Esophagus mucosa (tissue), 1 donor: ENCODE data around the gene NPLOC4. TPM values are rescaled to one million over a fixed set of nuclear protein-coding genes. Genes with fewer than 3 reads are reported as not detected.
A peak's percentile ranks its signal among the peaks of the same experiment; 100 is the strongest.

Source experiments
- ATAC-seq: fragments of 200-7000 bp; cut with Tn5 transposase; one replicate; pipeline ENCODE4 v1.9.1; 2020
- total RNA-seq: library from RNA; stranded (reverse); gene quantifications from one replicate; pipeline ENCODE4 v1.2.4, GENCODE V29; 2023
- donor health status: DM: yes; HTN: yes; CAD: no.

NPLOC4 gene
- total RNA-seq, 1 donor from 2014 or later: 92.8 TPM

- ATAC-seq: no peak
These were observed 25.1 kb upstream of the NPLOC4 start for GRCh38 chr17:81662002-81662401.

DNA sequence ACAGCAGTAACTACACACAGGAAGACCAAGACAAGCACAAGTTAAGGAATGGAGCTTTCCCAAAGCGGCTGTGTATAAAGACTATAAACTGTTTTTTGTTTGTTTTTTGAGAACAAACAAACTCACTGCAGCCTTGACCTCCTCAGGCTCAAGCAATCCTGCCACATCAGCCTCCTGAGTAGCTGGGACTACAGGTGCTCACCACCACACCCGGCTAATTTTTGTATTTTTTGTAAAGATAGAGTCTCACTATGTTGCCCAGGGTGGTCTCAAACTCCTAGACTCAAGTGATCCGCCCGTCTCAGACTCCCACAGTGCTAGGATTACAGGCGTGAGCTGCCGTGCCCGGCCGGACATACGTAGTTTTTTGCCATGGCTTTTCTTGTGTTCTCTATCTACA lies 23.5 kb upstream of the NPLOC4 start:
- no peak for ATAC-seq

- no peak for ATAC-seq
These were observed 22.1 kb upstream of the NPLOC4 start for GRCh38 chr17:81659038-81659437.

DNA sequence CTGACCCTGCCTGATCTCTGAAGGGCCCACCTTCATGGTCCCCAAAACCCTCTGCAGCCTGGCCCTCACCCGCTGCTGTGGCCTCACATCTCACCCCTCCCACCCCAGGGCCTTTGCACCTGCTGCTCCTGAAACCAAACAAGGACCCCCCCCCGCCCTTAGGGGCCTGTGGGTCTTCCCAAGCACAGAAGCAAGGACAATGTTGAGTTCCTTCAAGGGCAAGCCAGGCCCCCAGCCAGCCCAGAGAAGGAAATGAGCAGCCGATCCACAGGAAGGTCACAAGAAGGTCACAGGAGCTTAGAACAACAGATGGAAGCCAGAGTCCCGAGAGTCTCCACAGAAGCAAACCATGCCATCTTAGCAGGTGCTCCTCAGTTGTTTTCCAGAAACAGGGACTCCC lies 19.9 kb upstream of the NPLOC4 start:
- no peak for ATAC-seq

- ATAC-seq: no peak
These were observed 19.3 kb upstream of the NPLOC4 start, which contains the start of gene PDE6G for GRCh38 chr17:81656118-81656743. PDE6G (minus strand) TSS chr17:81656542; CDS start chr17:81653305, 3,237 bp downstream.

DNA sequence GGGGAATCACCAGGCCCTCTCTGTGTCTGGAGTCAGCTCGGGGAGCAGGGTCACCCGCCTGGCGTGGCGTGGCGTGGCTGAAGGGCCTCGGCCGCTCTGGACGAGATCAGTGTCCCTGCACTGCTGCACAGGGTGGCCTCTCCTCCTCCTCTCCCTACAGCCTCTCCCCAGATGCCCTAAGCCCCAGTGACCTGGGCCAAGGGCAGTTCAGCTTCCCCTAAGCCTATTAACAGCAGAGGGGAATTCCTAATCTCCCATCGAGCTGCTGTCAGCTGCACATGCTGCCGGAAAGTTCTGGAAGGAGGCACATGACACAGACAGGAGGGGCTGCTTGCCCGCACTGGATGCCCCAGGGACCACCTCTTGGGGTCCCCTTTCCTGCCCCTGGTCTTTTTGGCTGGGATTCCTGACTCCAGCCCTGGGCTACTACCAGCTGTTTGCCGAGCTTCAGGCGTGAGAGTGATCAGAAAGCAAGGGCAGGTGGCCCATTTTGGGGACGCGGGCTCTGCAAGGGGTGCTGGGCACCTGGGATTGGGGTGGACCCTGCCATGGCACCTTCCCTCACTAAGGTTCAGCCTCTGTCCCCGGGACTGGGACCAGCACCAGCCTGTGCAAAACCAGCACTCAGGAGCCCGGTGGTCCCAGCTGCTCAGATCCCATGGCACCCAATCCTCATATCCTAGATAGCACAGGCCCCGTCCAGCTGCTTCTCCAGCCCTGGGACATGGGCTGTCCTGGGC lies 18.6 kb upstream of the NPLOC4 start:
- ATAC-seq: no peak

GRCh38 chr17:81652906-81653771 lies 16.2 kb upstream of the NPLOC4 start:
- ATAC-seq: no peak

DNA sequence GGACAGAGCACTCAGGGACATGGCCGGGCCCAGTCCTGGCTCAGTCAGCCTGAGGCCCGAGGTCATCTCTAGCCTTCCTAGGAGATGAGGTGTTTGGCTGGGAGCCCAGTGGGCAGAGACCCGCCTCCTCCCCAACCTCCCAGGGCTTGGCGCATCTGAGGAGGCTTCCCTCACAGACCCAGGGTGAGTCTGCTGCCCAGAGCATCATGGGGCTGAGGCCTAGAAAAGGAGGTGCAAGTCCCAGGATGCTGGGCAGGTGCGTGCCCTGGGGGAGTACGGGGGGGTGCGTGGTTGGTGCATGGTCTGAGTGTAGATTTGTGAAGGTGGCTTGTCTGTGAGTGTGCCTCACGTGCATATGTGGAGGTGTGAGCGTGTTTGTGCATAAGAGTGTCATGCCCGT lies 14.8 kb upstream of the NPLOC4 start:
- ATAC-seq: peak; percentile 24

DNA sequence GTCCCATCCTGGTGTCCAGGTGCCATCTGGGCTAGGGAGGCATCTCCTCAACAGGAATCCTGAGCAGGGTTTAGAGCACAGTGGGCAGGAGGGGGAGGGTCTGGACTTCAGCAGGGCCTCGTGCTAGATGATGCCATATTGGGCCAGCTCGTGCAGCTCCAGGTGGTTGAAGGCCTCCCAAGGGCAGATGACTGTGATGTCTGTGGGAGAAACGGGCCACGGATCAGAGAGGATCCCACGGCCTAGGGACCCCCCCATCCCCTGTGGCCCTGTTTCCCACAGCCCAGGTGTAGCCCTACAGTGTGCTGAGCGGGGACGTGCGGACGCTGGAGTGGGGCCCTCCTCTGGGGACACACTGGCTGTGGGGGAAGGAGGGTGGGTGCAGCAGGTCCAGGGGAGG lies 14.0 kb upstream of the NPLOC4 start:
- no peak for ATAC-seq

DNA sequence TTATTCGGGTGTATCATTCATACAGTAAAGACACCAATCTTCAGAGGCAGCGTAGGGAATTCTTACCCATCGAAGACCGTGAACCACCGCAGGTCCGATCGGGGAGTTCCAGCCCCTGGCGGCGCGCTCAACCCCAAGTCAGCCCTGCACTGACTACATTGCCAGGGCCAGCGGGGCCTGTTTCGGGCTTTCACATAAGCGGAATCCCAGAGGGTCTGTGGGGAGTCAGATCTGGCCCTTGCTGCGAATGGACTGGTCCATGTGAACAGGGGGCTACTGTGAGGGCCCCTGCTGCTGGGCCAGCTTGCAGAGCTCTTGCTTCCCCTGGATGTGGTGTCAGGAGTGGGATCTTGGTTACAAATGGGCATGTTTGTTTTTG lies 11.8 kb upstream of the NPLOC4 start:
- no peak for ATAC-seq

GRCh38 chr17:81648013-81648706 lies 11.2 kb upstream of the NPLOC4 start:
- no peak for ATAC-seq

DNA sequence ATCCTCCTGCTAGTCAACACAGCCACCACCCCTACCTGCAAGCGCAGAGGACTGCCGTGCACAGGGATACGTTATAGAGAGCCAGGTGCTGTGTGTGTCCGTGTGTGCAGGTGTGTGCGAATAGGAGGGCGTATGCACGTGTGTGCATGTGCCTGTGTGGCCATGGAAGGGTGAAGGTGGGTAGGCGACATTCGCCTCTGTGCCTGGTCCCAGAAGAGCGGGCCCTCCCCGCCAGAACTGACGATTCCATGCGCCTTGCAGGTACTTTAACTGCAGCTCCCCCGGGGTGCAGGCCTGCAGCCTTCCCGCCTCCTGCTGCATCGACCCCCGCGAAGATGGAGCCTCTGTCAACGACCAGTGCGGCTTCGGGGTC lies 10.7 kb upstream of the NPLOC4 start:
- no peak for ATAC-seq

GRCh38 chr17:81646869-81647600 lies 10.1 kb upstream of the NPLOC4 start:
- ATAC-seq: no peak

DNA sequence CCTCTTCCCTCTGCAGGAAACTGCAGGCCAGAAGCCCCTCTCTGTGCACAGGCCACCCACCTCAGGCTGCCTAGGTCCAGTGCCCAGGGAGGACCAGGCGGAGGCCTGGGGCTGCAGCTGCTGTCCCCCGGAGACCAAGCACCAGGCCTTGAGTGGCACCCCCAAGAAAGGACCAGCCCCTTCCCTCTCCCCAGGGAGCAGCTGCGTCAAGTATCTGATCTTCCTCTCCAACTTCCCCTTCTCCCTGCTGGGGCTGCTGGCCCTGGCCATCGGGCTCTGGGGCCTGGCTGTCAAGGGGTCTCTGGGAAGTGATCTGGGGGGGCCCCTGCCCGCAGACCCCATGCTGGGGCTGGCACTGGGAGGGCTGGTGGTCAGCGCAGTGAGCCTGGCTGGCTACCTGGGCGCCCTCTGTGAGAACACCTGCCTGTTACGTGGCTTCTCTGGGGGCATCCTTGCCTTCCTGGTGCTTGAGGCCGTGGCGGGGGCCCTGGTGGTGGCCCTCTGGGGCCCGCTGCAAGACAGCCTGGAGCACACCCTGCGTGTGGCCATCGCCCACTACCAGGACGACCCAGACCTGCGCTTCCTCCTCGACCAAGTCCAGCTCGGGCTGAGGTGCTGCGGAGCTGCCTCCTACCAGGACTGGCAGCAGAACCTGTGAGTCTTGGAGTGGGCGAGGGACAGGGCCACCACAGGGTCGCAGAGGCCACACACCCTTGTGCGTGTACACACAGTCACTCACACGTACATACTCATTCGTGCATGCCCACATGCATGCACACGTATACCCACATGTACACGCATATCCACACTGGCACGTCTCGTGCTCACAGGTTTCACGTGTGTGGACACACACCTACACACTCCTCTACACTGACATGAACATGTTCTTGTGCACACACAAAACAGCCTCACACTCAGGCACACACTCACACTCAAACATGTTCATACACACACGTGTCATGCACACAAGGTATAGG lies 8.4 kb upstream of the NPLOC4 start:
- ATAC-seq: no peak

DNA sequence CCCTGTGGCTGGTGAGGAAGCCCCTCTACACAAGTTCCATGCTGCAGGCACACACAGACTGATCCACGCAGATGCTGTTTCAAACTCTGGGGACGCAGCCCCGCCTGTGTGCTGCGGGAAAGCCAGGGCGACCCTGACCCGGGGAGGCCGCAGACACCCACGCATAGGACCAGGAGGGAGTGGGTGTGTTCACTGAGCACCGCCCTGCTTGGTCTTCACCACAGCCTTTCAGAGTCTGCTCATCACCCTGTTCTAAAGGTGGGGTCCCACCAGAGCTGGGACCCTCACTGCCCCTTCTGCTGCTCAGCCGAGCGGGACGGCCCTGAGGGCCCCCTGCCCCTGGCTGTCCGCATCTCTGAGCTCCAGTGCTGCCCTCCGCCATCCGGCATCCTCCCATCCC lies 7.6 kb upstream of the NPLOC4 start:
- ATAC-seq: no peak

GRCh38 chr17:81641825-81642489 lies 5.0 kb upstream of the NPLOC4 start:
- ATAC-seq: peak; percentile 91

DNA sequence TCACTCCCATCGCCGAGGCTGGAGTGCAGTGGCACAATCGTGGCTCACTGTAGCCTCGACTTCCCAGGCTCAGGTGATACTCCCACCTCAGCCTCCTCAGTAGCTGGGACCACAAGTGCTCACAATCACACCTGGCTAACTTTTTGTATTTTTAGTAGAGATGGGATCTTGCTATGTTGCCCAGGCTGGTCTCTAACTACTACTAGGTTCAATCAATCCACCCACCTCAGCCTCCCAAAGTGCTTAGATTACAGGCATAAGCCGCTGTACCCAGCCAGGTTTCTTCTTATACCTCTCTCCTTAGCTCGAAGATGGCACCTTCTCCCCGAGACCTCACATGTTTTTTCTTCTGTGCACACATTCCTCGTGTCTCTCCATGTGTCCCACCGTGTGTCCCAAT lies 3.1 kb upstream of the NPLOC4 start:
- ATAC-seq: no peak

DNA sequence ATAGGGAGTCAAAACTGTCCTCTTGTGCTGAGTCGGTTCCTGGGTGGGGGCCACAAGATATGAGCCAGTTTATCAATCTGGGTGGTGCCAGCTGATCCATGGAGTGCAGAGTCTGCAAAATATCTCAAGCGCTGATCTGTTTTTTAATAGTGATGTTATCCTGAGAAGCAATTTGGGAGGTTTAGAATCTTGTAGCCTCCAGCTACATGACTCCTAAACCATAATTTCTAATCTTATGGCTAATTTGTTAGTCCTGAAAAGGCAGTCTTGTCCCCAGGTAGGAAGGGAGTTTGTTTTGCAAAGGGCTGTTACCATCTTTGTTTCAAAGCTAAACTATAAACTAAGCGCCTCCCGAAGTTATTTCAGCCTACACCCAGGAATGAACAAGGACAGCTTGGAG lies 1.8 kb upstream of the NPLOC4 start:
- no peak for ATAC-seq

GRCh38 chr17:81635973-81636504 lies 873 bp downstream of the NPLOC4 start:
- peak; percentile 65 for ATAC-seq

DNA sequence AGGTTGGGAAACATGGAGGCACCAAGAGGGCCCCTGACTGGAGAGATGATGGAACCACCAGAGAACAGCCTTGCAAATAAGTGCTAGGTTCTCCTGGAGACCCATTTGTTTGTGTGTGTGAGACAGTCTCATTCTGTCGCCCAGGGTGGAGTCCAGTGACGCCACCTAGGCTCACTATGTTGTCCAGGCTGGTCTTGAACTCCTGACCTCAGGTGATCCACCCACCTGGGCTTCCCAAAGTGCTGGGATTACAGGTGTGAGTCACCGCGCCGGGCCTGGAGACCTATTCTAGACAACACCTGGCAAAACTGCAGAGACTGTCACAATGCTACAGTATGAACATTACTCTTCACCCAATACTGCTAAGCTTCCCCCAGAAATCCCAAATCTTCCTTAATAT lies 1.5 kb downstream of the NPLOC4 start:
- peak; percentile 80 for ATAC-seq
